Activated CD8-positive, alpha-beta memory T cell treated with anti-CD3 and anti-CD28 coated beads, Interleukin-2, amount 50 U/mL, for 1 hour (primary cell): ENCODE measurements around the gene ZNF584.
"Not testable (repeated sequence)": the region's sequence is repeated elsewhere in the genome, so short reads cannot be mapped to it uniquely, and the experiment has no call there.

ENCODE experiments used
- DNase-seq: peaks from one replicate; pipeline ENCODE4 v3.0.0-alpha.2; 2020; ENCODE audit errors: extremely low read depth

Gene ZNF584

DNA sequence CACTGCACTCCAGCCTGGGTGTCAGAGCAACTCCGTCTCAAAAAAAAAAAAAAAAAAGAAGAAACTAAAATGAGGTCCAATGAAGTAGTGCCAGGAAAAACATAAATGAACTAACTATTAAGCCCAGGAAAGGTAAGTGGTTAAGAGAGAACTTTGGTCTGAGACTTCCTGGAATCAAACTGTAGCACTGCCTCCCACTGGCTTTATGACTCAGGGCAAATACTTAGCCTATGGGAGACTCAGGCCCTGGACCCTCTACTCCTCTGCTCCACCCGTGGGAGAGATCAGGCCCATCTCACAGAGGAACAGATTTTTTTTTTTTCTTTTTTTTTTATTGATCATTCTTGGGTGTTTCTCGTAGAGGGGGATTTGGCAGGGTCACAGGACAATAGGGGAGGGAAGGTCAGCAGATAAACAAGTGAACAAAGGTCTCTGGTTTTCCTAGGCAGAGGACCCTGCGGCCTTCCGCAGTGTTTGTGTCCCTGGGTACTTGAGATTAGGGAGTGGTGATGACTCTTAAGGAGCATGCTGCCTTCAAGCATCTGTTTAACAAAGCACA, 4.5 kb upstream of the ZNF584 start:
- not testable (repeated sequence) for DNase-seq

DNA sequence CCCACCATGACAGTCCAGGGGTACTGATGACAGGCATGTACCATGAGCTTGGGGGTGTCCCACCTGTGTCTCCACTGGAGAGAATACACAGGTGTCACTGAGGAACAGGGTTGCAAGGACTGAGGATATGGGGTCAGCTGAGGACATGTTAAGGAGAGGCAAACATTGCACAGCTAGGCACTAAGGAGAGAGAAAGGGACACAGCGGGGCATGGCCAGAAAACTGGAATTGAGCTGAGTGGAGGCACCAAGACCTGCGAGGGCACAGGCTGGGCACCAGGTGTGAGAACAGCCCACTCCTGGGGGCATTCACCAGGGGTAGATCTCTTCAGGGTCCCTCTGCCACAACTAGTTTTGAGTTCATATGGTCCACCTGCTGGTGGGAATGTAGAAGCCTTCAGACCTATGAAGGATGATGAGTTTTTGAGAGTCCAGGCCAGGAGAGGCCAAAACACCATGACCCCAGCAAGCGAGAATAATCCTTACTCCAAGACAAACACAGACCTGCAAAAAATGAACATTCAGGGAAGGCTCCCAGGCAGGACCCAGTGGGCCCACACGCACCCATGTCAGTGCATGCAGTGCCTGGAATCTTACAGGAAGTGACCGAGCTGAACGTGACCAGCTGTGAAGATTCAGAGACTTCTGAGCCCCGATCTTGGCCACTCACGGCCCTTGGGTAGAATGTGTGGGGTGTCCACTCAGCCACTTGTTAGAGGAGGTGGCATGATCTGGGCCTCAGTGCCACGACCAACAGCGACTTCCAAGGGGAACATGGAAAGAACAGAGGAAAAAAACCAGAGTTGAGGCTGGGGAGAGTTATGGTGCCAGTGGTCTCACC, 1.4 kb upstream of the ZNF584 start:
- DNase-seq: no peak

DNA sequence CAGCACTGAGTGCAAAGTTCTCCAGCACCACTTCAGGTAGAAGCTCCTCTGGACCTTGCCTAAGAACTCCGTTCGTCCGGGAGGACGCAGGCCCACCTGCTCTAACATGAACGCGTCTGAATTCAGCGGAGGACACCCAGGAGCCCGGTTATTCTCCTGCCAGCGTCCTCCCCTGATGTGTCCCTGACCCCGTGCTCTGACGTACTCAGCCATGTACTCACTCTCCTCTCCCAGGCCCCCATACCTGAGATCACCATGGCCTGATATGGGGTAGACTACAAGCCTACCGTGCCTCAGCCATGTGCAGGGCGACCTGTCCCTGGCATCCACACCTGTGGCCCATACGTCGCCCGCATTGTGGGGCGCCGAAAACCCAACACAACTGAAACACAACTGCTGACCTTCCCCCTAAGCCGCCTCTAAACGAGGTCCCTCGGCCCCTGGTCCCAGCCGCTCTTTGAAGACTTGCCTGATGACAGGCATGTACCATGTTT, 744 bp upstream of the ZNF584 start:
- no peak for DNase-seq

DNA sequence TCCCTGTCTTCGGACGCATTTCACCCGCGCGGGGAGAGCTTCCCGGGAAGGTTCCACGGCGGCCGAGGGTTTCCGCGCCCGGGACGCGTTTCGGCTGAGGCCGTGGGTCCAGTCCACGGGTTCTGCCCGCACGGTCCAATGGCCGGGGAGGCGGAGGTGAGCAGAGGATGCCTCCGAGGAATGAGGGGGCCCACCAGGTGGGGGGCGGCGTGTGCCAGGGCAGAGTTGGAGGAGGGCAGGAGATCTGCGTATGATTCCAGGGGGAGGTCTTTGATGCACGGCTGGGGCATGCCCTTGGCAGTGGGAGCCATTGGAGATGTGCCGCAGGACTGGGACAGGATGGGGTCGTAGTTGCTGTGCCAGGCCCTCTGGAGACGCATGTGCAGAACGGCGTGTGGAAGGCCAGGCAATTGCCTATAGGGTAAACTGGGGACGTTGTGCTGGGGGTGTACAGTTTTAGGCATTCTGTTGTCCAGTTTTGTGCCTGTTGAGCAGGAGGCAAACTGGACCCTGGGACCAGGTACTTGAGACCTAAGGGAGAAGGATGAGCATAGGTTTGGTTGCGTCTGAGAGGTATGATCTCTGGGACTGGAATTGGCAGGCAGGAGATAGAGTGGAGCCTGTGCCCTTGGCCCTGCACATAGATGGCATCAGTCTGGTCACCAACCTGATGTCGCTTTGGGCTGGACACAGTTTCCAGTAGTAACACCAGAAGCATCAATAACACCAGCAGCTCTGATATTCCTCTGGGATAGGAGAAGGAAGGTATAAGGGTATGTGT, 751 bp downstream of the ZNF584 start:
- DNase-seq: no peak

DNA sequence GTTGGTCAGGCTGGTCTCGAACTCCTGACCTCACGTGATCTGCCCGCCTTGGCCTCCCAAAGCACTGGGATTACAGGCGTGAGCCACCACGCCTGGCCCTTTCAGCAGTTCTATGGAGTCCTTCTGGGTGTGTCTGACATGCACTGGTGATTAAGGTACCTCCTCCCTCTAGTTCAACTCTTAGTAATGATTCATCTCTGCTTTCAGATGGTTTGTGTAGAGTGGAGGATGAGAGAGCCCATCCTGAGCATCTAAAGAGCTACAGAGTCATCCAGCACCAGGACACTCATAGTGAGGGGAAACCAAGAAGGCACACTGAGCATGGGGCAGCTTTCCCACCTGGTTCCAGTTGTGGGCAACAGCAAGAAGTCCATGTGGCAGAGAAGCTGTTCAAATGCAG, 8.2 kb downstream of the ZNF584 start:
- DNase-seq: no peak

DNA sequence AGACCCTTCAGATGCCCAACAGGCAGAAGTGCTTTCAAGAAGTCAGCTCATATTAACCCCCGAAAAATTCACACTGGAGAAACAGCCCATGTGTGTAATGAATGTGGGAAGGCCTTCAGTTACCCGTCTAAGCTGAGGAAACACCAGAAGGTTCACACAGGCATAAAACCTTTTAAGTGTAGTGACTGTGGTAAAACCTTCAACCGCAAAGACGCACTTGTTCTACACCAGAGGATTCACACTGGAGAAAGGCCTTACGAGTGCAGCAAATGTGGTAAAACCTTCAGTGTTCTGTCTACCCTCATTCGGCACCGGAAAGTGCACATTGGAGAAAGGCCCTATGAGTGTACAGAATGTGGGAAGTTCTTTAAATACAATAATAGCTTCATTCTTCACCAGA, 8.6 kb downstream of the ZNF584 start:
- DNase-seq: no peak

DNA sequence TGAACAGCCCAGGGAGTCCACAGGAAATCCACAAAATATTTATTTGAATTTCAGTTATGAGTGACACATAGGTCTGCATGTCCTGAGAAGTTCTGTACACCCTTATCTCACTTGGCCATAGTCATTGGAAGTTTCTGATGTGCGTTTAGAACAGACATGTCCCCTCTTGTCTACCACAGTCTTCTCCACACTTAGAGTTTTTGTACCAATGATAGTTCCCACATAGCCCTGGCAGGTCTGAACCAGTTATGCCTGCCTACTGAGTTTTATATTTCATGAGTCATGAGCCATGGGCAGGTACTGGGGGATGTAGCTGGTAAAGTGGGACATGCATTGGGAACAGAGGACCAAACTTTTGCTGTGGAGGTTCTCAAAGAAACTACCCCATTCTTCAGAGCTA, 20.2 kb downstream of the ZNF584 start:
- no peak for DNase-seq

DNA sequence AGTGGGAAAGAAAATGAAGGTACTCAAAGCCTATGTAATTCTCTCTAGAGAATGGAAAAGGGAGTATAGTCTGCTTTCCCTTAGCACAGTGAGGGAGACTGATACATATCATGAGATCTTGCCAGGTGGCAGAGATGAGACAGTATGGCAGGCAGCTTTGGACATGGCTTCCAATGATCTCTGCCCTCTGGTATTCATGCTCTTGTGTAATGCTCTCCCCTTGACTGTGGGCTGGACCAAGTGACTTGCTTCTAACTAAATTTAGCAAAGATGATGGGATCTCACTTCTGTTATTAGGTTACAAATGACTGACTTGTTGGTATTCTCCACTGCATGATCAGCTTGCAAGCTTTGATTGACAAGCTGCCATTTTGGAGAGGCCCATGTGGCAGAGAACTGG, 21.3 kb downstream of the ZNF584 start:
- DNase-seq: no peak

DNA sequence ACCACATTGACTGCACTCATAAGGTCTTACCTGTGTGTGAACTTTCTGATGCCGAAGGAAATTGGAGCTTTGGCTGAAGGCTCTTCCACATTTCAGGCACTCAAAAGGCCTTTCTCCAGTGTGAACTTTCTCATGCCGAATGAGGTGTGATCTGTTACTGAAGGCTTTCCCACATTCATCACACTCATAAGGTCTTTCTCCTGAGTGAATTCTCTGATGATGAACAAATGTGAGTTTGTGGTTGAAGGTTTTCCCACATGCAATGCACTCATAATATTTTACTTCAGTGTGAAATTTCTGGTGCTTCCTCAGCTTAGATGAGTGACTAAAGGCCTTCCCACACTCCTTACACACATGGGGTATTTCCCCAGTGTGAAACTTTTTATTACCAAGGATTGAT, 25.8 kb downstream of the ZNF584 start:
- no peak for DNase-seq

DNA sequence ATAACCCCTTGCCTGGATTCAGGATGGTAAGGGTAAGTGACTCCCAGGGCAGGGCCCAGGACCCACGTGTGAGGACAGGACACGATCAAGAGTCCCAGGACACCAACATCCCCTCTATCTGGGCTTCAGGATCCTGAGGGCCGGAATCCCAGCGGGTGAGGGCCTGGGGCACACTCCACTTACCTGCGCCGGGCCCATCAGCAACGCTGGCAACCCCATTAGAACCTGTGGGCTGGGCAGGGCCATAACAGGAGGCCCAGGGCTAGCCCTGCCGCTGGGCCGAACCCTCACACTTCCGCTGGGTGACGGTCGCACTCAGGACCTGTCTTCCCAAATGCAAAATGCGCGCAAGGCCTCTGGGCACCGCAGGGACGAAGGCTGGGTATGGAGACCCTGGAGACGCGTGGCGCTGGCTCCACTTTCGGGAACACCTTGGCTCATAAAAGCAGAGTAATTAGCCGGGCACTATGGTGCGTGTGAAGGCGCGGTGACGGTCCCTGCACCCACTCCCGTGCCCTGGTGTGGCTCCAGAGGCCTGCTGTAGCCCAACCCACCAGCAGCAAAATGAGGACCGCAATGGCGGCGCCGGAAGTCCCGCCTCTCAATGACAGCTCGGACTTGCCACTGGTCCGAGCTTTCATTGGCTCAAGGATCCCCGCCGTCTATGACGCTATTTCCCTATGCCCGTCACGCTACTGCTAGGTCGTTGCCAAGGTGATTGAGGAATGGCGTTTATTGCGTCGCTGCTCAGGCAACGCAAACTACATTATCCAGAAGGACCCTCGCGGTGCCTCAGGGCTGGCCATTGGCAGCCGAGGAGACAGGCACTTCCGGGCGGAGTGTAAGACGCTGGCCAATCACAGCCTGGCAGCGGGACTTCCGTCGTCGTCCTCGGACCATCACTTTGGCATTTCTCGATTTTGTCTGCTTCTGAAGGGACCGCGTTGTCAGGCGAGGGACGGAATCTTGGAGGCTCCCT, 31.4 kb downstream of the ZNF584 start, which contains the start of gene ZNF132:
TSS of gene ZNF132 (minus strand) at position 578 of the 979 bp plus-strand sequence. CDS start at position 246, 332 bp downstream.
- DNase-seq: peak; percentile 92

DNA sequence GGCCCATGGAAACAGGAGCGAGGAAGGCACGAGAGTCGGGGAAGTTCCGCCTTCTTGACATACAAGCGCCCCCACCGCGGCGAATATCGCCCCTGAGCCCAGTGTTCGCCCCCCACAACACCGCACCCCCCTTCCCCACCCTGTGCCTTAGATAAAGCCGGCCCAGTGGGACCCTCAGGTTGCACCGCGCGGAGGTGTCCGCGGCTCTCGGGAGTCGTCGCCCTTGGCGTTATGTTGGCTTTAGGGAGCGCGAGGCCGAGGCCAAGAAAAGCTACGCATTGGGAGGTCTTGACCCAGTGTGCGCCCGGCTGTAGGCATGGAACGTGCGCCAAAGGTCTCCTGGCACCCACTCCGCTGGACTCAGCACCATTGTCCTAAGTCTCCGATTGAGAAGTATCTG, 32.1 kb downstream of the ZNF584 start:
- DNase-seq: no peak

DNA sequence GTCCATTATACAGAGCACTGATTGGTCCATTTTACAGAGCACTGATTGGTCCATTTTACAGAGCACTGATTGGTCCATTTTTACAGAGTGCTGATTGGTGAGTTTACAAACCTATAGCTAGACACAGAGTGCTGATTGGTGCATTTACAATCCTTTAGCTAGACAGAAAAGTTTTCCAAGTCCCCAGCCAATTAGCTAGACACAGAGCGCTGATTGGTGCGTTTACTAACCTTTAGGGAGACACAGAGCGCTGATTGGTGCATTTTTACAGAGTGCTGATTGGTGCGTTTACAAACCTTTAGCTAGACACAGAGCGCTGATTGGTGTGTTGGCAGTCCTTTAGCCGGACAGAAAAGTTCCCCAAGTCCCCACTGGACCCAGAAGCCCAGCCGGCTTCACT, 34.5 kb downstream of the ZNF584 start:
- not testable (repeated sequence) for DNase-seq

DNA sequence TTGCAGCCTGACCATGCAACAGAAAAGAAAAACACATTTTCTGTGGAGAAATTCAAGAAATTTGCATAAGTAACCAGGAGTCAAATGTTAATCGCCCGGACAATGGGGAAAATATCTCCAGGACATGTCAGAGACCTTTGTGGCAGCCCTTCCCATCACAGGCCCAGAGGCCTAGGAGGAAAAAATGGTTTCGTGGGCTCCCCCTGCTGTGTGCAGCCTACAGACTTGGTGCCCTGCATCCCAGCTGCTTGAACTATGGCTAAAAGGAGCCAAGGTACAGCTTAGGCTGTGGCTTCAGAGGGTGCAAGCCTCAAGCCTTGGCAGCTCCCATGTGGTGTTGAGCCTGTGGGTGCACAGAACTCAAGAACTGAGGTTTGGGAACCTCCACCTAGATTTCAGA, 40.4 kb downstream of the ZNF584 start:
- not testable (repeated sequence) for DNase-seq

DNA sequence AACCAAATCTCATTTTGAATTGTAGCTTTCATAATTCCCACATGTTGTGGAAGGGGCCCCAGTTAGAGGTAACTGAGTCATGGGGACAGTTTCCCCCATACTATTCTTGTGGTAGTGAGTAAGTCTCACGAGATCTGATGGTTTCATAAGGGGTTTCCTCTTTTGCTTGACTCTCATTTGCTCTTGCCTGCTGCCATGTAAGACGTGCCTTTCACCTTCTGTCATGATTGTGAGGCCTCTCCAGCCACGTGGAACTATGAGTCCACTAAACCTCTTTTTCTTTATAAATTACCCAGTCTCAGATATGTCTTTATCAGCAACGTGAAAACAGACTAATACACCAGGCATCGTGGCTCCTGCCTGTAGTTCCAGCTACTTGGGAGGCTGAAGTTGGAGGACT, 41.5 kb downstream of the ZNF584 start:
- DNase-seq: not testable (repeated sequence)

DNA sequence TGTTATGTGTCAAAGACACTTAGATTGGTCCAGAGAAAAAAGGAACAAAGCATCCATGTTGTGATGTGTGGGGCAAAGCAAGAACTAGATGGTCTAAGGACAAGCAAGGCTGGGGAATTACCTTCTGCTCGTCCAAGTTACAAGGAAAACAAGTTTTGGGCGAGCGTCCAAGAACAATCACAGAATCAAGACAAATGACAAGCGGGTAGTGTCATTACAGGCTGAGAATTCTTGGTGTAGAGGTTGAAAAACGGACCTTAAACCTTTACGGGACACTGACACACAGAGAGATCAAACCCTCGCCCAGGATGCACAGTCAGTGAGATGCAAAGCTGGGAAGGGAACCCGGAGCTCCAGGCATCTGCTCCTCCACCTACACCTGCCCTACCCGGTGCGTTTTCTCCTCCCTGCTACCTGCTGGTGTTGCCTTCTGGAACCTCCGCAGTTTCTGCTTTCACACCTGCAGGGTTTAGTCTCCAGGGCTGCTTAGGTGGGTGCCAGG, 42.5 kb downstream of the ZNF584 start:
- no peak for DNase-seq

DNA sequence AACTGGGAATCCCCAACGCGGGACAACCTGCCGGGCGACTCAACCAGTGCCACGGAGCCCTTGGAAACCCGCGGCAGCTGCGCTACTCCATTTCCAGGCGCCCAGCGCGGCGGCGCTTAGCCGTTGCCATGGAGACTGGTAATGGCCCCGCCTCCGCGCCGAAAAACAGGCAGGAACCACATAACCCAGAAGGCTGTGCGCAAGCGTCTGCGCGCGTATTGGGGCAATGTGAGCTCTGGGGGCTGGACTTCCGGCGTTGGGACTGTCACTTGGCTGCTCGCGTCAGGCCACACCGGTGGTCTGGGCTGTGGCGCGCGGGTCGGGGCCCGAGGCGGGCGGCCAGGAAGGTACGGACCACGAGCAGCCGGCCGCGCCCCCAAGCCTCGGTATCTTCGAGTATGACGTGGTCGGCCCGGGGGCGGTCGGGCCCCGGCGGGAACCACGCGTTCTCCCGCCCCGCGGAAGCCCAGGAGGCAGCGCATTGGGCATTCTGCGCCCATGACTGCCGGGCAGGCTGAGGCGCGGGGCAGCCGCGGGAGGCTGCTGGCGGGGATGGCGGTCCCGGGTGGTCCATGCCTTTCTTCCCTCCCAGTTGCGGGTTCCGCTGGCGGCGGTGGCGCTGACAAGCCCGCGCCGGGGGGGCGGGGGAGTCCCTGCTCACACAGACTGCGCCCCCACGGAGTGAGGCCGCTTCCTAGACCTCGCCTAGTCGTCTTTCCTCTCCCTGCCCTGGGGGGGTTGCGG, 43.1 kb downstream of the ZNF584 start, which contains the start of gene ZNF324B:
TSS of gene ZNF324B (plus strand) at position 265 of the 744 bp plus-strand sequence. CDS start 2,080 bp downstream, outside the sequence.
- DNase-seq: peak; percentile 94

DNA sequence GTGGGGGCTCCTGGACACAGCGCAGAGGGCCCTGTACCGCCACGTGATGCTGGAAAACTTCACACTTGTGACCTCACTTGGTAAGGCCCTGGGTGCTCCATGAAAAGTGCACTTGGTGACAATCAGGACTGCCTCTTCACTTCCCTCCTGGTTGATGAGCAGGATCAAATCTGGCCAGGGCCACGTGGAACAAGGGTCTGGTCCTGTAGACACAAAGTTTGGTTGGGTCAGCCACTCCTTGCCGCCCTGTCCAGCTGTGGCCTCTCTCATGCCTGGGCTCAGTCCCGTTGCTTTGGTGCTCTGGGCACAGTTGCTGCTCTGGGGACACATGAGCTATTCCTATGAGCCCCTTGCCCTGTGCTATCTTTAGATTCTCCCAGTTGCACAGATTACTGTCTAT, 45.3 kb downstream of the ZNF584 start:
- DNase-seq: no peak

DNA sequence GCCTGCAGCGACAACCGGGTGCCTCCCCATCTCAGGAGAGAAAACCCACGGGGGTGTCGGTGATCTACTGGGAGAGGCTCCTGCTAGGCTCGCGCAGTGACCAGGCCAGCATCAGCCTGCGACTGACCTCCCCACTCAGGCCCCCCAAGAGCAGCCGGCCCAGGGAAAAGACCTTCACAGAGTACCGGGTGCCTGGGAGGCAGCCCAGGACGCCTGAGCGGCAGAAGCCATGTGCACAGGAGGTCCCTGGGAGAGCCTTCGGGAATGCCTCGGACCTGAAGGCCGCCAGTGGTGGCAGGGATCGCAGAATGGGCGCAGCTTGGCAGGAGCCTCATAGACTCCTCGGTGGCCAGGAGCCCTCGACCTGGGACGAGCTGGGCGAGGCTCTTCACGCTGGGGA, 46.9 kb downstream of the ZNF584 start:
- DNase-seq: no peak

DNA sequence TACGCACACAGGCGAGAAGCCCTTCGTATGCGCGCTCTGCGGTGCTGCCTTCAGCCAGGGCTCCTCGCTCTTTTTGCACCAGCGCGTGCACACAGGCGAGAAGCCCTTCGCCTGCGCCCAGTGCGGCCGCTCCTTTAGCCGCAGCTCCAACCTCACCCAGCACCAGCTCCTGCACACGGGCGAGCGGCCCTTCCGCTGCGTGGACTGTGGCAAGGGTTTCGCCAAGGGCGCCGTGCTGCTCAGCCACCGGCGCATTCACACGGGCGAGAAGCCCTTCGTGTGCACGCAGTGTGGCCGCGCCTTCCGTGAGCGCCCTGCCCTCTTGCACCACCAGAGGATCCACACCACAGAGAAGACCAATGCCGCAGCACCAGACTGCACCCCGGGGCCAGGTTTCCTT, 47.7 kb downstream of the ZNF584 start:
- DNase-seq: no peak

DNA sequence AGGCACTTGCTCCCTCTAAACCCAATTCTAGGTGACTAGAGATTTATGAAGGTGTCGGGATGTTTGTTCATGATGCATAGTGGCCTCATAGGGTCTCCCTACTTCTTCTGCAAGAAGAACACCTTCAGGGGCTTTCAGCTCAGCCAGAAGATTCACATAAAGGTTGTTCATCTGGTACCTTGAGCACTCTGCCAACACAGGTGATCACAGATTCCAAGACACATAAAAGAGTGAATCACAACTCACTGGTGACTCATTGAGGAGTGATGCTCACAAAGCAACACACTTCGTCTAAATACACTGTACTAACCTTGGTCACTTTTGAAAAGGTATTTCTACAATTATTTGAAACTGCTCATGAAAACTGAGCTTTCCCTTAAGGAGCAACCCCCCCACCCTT, 51.6 kb downstream of the ZNF584 start:
- DNase-seq: no peak
